GM19023 (cell line): Measurements from ENCODE around the gene UVSSA.
"Not testable (repeated sequence)": the region's sequence is repeated elsewhere in the genome, so short reads cannot be mapped to it uniquely, and the experiment has no call there.

Experiments
- ATAC-seq: cut with Tn5 transposase; IDR thresholded peaks from one replicate; pipeline ENCODE4 v1.9.1; 2021; ENCODE audit warnings: mild to moderate bottlenecking, moderate library complexity; ENCODE audit not compliant: unreplicated experiment

UVSSA gene

DNA sequence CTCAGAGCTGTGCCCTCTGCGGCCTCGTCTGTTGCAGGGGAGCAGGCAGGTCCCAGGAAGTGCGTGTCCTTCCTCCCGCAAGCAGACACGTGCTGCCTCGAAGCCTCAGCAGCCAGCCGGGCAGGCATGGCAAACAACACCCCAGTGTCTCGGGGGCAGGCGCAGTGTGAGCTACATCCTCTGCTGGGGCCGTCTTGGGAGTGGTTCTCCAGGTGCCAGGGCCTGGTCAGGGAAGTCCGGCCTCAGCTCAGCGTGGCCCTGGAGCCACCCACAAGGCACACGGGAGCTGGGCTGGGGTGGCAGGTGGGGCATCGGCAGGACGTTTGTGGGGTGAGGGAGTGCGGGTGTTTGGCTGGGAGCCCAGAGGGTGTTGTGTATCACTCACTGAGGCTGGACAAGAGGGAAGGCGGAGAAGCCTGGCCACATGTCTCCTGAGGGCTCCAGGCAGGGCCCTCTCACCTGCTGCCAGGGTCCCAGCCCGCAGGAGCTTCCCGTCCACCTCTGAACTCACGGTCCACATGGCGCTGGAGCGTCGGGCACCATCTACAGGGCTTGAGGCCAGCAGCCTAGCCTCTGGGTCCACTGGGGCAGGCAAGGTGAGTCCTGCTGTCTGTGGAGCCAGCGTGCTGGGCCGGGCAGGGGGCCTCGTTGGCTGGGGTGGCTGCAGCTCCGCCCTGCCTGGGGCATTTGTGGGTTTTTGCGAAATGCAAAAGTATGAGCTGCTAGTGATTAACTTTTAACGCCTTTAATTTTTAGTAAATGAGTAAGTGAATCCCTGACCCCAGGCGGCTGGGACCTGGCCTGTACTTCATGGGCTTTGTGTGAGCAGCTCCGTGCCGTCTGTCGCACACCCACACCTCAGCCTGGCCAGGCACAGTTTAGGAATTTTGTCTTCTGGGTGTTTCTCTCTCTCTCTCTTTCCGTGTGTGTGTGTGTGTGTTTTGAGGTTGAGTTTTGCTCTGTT is 17.3 kb upstream of the UVSSA start:
- ATAC-seq, result no peak

DNA sequence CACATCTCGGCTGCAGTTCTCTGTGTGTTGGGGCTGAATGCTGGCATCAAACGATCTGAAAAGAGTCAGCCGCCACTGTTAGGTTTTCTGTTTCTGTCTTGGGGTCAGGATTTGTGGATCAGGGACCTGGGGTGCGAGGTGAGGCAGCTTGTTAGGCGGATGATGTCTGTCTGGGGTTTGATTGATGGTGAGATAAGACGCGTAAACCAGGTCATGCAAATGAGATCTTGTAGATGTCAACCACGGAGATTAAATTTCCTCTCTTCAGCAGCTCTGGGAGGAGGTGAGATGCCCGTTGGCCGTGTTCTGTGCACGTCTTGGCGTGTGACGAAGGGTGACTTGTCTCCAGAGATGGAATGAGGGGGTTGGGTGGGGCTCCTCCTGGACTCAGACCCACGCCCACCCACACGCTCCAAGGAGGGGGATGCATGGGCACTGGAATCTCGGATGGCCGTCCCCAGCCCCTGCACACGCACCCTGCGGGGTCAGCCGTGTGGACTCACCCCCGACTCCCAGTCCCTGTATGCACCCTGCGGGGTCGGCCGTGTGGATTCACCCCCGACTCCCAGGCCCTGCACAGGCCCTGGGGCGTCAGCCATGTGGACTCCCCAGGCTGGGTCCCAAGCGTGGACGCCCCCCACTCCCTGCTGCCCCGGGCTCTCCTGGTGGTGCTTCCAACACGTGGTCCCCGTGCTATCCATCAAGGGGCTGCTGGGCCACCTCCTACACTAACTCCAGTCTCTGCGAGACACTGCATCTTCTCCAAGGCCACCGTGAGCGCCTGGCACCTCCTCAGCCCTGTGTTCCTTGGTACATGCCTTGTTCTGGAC is 16.0 kb upstream of the UVSSA start:
- no peak for ATAC-seq

DNA sequence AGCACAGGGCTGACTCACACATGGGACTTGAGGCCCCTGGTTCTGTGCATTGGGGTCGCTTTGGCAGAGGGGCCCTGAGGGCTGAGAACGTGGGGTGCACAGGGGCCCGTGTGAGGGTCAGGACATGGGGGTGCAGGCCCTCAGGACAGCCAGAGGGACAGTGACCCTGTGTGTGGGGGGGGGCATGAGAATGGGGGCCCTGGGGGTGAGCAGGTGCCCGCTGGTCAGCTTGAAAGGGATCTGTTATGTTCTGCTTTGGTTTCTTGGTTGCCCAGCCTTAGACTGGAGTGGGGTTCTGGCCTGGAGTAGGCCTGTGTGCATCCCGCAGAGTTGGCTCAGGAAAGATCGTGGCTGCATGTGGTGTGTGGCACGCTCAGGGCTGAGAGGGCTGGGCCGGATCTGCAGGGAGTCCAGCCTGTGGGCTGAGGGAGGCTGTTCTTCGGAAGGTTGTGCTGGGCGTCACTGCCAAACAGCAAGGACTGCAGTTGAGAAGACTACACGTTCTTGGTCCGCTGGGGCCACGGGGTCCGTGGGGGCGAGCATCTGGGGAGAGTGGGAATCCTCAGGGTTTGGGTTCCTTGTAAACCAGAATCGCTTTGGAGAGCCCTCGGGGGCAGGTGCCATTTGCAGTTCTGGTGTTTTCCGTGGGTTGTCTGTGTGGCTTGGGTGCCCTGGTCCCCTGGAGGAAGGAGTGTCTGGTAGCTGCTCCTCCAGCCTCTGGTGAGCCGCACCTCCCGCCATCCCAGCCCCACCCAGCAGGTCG is 15.2 kb upstream of the UVSSA start:
- ATAC-seq, result no peak

DNA sequence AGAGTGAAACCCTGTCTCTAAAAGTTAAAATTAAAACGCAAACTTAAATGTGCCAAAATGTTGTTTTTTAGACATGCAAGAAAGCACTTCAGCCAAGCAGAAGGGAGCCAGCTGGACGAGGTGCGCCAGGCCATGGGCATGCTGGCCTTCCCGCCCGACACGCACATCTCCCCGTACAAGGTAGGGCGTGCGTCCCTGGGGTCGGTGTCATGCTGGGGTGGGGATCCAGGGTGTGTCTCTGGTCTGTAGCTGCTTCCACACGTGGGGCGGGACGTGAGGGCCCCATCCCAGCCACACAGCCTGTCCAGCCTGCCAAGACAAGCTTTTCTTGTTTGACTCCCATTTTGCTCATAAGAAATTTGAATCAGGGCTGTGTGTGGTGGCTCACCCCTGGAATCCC is 14.3 kb upstream of the UVSSA start:
- ATAC-seq, result no peak

DNA sequence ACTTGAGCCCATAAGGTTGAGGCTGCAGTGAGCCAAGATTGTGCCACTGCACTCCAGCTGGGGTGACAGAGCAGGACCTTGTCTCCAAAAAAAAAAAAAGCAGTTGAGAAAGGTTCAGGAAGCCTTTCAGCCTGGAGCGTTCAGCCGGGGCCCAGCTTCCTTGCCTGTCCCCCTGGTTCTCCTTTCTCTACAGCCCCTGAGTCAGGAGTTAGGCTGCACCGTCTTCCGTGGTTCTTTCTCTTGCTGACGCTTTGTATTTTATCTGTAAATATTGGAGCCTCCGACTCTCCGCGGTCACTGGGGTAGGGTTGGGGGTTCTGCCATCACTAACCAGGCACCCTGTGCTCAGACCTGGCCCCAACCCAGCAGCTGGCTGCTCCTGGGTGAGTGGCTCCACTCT is 13.8 kb upstream of the UVSSA start:
- ATAC-seq, result no peak

DNA sequence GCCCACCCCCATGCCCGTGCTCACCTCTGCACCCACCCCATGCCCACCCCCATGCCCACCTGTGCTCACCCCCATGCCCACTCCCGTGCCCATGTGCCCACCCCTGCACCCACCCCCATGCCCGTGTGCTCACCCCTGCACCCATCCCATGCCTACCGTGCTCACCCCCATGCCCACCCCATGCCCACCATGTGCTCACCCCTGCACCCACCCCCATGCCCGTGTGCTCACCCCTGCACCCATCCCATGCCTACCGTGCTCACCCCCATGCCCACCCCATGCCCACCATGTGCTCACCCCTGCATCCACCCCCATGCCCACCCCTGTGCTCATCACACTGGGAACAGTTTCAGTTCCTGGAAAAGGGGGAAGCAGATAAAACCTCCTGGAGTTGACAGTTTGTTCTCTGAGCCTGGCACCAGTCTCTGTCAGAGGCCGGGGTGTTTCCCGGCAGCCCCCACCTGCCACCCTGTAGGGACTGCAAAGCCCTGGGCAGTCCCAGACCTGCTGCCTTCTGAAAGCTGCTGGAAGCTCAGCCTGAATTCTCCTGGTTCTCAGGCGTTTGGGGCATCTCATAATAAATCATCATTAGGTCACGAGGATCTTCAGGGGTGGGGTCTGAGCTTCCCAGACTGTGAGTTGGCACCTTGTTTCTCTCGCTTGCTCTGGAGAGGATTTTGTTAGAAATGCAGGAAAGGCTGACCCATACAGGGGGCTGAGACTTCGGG is 13.0 kb upstream of the UVSSA start:
- ATAC-seq, result not testable (repeated sequence)

DNA sequence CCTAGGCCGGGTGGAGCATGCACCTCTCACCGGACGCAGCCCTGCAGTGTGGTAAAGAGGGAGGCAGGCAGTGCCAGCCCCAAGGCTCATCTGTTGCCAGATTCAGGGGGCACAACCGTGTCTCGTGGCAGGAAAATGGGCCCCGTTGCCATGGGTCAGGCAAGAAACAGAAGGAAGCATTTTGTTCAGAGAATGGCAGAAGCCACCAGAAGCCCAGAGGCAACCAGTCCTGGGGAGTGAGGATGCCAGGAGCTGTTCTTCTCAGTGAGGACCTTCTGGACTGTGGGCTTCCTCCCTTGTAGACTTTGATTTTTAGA is 12.5 kb upstream of the UVSSA start:
- no peak for ATAC-seq

DNA sequence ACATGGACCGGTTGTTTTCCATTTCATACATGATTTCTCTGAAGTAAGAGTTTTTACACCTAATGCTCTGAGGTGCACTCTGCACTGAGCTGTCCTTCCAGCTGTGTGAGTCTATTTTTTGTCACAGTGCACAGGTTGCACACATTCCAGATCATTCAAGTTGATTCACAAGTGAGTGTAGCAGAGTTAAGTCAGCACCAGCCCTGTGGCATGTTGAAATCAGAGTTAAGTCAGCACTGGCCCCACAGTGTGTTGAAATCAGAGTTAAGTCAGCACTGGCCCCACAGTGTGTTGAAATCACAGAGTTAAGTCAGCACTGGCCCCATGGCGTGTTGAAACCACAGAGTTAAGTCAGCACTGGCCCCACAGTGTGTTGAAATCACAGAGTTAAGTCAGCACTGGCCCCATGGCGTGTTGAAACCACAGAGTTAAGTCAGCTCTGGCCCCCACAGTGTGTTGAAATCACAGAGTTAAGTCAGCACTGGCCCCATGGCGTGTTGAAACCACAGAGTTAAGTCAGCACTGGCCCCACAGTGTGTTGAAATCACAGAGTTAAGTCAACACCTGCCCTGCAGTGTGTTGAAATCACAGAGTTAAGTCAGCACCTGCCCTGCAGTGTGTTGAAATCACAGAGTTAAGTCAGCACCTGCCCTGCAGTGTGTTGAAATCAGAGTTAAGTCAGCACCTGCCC is 11.7 kb upstream of the UVSSA start:
- not testable (repeated sequence) for ATAC-seq

DNA sequence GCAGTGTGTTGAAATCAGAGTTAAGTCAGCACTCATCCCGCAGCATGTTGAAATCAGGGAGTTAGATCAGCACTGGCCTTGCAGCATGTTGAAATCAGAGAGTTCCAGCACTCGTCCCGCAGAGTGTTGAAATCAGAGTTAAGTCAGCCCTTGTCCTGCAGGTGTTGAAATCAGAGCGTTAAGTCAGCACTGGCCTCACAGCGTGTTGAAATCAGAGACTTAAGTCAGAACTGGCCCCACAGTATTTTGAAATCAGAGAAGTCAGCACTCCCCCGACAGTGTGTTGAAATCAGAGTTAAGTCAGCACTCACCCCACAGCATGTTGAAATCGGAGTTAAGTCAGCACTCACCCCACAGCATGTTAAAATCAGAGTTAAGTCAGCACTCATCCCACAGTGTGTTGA is 10.9 kb upstream of the UVSSA start:
- ATAC-seq, result no peak

DNA sequence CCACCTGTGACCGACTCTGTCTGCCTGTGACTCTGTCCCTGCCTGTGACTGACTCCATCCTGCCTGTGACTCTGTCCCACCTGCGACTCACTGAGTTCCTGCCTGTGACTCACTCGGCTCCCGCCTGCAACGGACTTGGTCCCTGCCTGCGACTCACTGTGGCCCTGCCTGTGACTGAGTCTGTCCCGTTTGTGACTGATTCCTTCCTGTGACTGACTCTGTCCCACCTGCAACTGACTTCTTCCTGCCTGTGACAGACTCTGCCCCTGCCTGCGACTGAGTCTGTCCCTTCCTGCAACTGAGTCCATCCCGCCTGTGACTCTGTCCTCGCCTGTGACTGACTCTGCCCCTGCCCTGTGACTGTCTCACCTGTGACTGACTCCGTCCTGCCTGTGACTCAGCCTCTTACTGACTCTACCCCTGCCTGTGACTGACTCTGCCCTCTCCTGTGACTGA is 9.6 kb upstream of the UVSSA start:
- no peak for ATAC-seq

DNA sequence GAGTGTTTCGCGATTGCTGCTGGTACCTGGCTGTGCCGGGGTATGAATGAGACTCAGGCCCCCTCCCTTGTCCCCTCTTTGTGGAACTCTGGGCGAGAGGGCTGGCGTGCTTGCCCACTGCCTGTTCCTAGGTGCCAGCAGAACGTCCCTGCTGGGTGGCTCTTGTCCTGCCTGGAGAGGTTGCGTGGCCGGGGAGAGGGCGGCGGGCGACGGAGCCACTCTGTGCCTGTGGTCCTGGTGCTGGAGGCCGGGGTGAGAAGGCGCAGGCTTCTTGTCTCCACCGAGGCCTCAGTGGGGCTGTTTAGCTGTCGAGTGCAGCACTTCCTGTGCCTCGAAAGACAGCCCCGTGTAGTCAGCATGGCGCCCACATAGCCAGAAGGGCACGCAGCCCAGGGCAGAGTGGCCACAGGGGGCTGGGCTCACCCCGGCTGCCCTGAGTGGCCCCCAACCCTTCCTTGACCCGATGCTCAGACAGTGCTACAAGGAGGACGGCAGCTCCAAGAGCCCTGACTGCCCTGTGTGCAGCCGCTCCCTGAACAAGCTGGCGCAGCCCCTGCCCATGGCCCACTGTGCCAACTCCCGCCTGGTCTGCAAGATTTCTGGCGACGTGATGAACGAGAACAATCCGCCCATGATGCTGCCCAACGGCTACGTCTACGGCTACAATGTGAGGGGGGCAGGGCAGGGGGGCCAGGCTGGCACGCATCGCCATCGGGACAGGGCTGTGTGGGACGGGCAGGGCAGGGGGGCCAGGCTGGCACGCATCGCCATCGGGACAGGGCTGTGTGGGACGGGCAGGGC is 8.9 kb upstream of the UVSSA start:
- ATAC-seq, result no peak

DNA sequence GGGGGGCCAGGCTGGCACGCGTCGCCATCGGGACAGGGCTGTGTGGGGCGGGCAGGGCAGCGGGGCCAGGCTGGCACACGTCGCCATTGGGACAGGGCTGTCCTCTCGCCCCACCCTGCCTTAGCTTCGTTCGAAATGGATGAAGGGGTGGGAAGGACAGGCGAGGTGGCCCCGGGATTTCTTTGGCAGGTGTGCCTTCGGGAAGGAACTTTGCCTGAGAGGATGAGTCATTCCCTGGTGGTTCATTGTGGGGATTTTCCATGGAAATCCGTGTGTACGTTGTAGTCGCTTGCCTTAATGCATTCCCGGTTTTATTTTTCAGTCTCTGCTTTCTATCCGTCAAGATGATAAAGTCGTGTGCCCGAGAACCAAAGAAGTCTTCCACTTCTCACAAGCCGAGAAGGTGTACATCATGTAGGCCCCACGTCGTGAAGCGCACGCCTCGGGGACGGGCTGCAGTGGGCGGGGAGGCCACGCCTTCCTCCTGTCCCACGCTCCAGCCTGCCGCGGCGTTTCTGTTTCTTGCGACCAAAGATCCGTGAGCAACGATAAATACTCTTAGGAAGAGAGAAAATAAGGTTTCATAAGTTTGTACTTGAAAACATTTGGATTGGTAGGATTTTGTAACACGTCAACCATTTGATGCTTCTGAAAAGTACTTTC is 8.1 kb upstream of the UVSSA start:
- ATAC-seq, result no peak

DNA sequence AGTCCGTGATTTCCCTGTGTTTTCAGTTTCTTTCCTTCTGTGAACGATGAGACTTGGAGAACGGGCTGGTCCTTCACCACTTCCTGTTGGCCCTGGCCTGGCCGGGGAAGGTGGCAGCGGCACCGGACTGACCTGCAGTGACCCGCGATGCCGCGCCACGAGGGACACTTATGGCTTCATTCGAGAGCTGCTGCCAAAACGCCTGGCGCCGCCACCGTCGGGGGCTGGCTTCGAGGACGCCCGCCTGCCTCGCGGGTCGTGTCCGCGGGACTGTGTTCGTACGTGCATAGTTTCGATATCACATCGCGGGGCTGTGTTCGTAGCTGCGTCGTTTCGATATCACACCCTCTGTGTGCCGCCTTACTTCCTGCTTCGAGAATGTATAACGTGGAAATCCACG is 7.5 kb upstream of the UVSSA start:
- ATAC-seq, result no peak

DNA sequence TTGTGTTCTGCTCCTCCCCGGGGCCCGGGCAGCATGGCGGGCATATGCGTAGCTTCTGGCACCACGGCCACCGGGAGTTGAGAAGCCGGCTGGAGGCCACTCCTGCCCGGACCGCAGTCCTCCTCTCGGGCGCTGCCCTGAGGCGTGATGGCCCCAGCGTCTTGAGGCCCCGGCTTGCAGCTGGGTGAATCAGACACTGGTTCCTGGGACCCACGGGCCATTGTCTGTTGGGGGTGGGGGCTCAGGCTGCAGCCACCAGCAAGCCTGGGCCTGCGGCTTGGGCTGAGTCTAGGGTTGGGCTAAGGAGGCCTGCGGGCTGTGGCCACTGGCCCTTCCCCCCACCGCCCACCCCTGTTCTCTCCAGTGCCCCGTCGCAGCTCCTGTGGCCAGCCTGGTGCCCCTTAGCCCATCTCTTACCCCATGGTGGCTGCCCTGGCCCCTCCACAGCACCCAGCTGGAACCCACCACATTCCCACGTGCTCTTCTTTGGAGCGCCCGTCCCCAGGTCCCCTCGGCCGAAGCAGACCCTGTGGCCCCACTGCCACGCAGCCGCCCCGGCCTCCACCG is 6.7 kb upstream of the UVSSA start:
- no peak for ATAC-seq

DNA sequence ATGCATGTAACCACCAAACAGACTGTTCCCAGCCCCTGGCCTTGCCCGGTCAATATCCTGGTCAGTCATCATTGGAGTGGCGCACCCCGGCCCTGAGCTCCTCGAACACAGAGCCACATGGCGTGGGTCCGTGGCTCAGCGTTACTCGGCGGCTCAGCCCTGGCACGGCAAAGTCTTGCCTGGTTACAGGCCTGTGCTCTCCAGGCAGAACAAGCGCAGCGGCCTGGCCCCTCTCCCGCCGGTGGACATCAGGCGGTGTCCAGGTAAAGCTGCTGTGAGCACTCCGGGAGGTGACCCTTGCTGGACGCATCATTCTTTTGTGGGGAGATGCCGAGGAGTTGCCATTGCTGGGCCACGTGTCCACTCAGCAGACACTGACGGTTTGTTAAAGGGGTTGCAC is 6.1 kb upstream of the UVSSA start:
- no peak for ATAC-seq

DNA sequence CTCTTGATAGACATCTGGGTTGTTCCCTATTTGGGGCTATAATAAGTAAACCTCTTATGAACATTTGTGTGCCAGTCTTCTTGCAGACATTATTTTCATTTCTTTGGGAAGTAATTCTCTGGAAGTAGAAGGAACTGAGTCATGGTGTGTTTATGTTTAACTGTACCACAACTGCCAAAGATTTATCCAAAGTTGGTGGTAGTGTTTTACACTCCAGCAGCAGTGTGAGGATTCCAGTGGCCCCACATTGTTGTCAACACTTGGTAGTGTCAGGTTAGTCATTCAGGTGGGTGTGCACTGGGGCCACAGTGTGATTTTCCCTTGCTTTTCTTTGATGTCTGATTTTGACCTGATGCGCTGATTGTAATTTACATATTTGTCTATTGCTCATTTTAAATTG is 5.0 kb upstream of the UVSSA start:
- no peak for ATAC-seq

DNA sequence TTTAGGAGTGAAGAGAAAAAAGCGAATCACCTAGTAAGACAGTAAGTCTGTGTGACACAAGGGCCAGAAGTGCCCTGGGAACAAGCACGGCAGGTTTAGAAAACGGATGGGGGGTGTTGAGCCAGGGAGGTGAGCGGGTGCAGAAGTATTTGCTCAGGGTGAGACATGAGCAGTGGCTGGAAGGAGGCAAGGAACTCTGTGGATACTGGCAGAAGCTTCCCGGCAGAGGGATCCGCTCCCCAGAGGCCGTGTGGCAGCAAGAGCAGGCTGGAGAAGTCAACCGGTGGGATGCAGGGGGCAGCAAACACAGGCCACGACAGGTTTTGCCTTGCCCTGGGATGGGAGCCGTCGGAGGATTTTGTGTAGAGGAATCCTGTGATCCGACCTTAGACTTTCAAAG is 2.3 kb upstream of the UVSSA start:
- ATAC-seq, result no peak
